ENCODE data around the gene DPF3.

DNA sequence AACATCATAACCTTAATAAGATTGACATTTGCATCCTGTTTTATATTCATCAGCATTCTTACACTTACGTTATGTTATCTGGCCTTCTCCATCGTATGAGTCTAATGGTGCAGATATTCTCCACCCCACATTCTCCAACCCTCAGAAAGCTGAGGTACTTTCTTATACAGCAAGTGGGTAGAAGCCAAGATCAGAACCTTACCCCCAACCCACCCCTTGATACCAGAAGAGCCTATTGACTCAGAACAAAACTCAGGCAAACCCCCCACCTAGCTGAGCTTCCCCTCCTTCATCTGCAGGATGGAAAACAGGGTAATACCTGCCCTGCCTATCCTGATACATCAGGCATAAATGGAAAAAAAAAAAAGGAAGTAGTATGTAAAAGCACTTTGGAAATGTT lies 77.6 kb downstream of the DPF3 start:
- TF ChIP-seq EZH2 (IDR thresholded peaks at IDR 0.05; ENCODE audit: borderline replicate concordance, insufficient read depth, low read depth, low read length, poor library complexity, severe bottlenecking) (no peak), CTCF (IDR thresholded peaks at IDR 0.05) (no peak)

Data from B cell (primary cell).